Hematopoietic multipotent progenitor cell treated with erythropoietin and hydrocortisone succinate and interleukin-3 and kit ligand, for 6 days (in vitro differentiated cells): ENCODE data around the gene ADK.

Source experiments
- DNase-seq: peaks from one replicate; pipeline ENCODE4 v3.0.0-alpha.2; 2015

The ADK gene

GRCh38 chr10:74683621-74684364 is 532.8 kb downstream of the ADK start:
- no peak for DNase-seq

- DNase-seq = no peak
Measured at GRCh38 chr10:74684462-74684861, 533.4 kb downstream of the ADK start.

- DNase-seq = no peak
Measured at GRCh38 chr10:74685564-74685963, 534.5 kb downstream of the ADK start.

- no peak for DNase-seq
Measured at GRCh38 chr10:74690393-74690792, 539.4 kb downstream of the ADK start.

- DNase-seq = no peak
Measured at GRCh38 chr10:74691164-74691563, 540.1 kb downstream of the ADK start.

GRCh38 chr10:74704629-74705357 is 553.8 kb downstream of the ADK start:
- no peak for DNase-seq

- DNase-seq = no peak
Measured at GRCh38 chr10:74705358-74705980, 554.4 kb downstream of the ADK start.

GRCh38 chr10:74706966-74707365 is 555.9 kb downstream of the ADK start:
- no peak for DNase-seq

GRCh38 chr10:74708246-74708645 is 557.2 kb downstream of the ADK start:
- no peak for DNase-seq

- no peak for DNase-seq
Measured at GRCh38 chr10:74718208-74718607, 567.2 kb downstream of the ADK start.

GRCh38 chr10:74728225-74728624 is 577.2 kb downstream of the ADK start:
- DNase-seq = no peak

- no peak for DNase-seq
Measured at GRCh38 chr10:74730246-74730645, 579.2 kb downstream of the ADK start.

- no peak for DNase-seq
Measured at GRCh38 chr10:74733612-74734011, 582.6 kb downstream of the ADK start.

GRCh38 chr10:74736029-74736428 is 585.0 kb downstream of the ADK start:
- DNase-seq = no peak

- DNase-seq = peak; percentile 73
Measured at GRCh38 chr10:74738052-74738451, 587.0 kb downstream of the ADK start.

GRCh38 chr10:74738542-74738941 is 587.5 kb downstream of the ADK start:
- peak; percentile 17 for DNase-seq

GRCh38 chr10:74738985-74739567 is 588.1 kb downstream of the ADK start:
- DNase-seq = peak; percentile 85

GRCh38 chr10:74743401-74743800 is 592.4 kb downstream of the ADK start:
- DNase-seq = no peak

GRCh38 chr10:74745449-74745848 is 594.4 kb downstream of the ADK start:
- DNase-seq = no peak

- no peak for DNase-seq
Measured at GRCh38 chr10:74746813-74747212, 595.8 kb downstream of the ADK start.

- DNase-seq = no peak
Measured at GRCh38 chr10:74748468-74749031, 597.5 kb downstream of the ADK start.

GRCh38 chr10:74750848-74751274 is 599.8 kb downstream of the ADK start:
- no peak for DNase-seq

GRCh38 chr10:74752371-74753040 is 601.5 kb downstream of the ADK start:
- DNase-seq = no peak
